ENCODE data around the gene F8.

F8 gene

DNA sequence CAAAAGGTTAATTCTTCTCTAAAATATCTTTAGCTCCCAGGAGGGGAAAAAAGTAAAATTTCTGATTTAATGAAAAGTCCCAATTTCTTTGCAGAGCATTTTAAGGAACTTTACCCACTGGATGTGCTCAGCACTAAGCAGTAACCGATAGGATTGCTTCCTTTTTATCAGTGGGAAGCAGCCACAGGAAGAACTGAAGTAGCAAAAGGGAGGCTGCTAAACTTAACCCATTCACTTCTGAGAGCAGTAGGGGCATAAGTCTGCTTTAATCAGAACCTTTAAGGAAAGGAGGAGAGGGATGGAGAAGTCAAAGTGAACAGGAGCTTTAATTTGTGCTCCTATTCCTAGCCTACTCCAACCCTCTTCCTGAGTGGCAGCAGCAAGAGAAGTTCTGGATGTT lies at the start of gene F8:
F8 (minus strand) TSS at position 139 of the 400 bp plus-strand sequence. CDS start 171 bp downstream, outside the sequence.
- DNase-seq (ENCODE audit: low spot score), result no peak

DNA sequence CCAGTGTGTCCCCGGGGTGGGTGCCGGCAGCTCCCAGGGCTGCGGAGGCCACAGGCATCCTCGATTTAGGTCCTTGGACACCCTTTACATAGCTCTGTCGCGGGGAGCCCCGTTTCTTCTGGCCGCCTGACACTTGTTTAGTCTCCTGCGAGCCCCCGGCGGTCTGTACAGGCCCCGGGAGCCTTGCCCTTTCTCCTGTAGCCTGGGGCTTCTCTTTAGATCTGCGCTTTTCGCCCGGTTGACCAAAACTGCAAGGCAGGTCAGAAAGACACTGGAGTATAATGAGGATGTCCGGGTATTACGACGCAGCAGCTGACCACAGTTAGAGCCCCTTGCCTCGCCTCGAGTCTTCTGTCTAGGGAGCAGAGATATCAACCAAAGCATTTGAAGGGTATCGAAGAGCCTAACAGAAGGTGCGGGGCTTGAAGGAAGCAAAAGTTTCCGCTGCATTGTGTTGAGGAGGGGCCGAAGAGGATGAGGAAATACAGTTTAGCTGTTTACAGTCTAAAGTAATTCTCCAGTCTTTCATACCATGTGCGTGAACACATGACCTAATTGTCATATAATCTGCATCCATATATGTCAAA lies 49.3 kb upstream of the F8 start:
- no peak for DNase-seq (ENCODE audit: low spot score)

DNA sequence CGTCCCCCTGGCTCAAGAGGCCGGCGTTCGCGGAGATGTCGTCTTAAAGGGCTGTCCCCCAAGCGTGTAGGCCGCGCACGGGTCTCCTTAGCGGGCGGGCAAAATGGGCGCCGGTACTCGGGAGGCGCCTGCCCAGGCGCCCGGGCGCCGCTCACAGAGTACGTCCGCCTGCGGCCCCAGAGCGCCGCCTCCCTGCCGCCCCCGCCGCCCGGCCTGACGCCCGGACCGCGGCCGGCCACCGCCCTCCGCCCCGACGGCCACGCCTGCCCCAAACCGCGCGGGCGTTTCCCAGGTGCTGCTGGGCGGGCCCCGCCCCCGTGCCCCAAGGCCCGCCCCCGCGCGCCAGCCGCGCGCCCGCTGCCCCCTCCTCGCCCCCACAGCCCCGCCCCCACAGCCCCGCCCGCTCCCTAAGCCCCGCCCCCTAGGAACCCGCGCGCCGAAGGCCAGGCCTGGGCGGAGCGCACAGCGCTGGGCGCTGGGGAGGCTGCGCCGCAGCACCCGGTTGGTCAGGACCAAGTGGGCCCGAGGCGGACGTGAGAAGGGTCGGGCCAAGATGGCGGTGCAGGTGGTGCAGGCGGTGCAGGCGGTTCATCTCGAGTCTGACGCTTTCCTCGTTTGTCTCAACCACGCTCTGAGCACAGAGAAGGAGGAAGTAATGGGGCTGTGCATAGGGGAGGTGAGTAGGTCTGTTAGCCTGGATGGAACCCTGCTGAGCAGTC lies 48.6 kb upstream of the F8 start, which contains the start of the genes BRCC3, CMC4 and MTCP1:
BRCC3 (plus strand) TSS at position 534 of the 719 bp plus-strand sequence; CDS start at position 554, 20 bp downstream.
CMC4 (minus strand) TSS at position 162 of the 719 bp plus-strand sequence. CDS start 7,113 bp downstream, outside the sequence.
MTCP1 (minus strand) TSS at position 162 of the 719 bp plus-strand sequence. CDS start 5,126 bp downstream, outside the sequence.
- peak; percentile 81 for DNase-seq (ENCODE audit: low spot score)

DNA sequence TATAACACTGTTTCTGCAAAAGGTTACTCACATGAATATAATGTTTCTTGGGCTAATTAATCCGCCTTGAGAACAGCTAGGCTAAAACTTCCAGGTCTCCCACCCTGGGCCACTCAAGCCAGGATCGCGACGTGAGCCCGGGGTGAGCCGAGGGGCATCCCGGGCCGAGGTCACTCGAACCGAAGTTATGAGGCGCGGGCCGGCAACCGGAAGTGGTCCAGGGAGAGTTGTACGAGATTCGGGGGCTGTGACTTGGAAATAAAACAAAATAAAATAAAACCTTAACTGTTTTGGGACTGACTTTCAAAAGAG lies 48.1 kb upstream of the F8 start:
- no peak for DNase-seq (ENCODE audit: low spot score)

DNA sequence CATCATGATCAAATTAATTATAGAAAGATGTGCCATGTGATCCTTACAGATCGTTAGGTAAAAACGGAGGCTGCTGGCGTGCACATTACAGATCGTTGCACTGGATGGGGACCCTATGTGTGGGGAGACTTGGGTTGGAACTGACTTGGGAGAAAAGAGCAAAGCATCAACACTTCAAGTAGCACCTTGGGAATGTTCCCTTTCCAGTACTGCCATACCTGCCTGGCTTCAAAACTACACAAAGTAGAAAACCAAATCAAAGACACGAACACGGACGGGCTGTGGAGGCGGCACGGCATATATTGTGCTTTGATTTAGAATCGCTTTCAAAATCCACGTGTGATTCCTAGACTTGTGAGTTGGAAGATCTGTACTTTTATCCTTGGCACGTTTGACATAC lies 47.5 kb upstream of the F8 start:
- no peak for DNase-seq (ENCODE audit: low spot score)

DNA sequence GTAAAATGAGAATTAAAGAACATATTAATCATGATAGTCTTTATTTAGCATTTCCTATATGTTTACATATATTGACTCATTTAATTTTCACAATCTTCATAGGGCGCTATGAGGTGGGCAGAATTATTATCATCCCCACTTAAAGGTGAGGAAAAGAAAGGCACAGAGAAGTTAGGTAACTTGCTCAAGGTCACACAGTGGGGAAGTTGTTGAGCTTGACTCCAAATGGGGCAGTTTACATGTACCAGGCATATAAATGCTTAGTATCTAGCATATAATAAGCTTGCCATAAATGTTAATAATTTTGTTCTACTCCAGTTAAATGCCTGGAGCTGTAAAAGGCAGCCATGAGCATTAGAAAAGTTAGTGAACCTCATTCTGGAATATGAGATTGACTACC lies 46.9 kb upstream of the F8 start:
- no peak for DNase-seq (ENCODE audit: low spot score)

DNA sequence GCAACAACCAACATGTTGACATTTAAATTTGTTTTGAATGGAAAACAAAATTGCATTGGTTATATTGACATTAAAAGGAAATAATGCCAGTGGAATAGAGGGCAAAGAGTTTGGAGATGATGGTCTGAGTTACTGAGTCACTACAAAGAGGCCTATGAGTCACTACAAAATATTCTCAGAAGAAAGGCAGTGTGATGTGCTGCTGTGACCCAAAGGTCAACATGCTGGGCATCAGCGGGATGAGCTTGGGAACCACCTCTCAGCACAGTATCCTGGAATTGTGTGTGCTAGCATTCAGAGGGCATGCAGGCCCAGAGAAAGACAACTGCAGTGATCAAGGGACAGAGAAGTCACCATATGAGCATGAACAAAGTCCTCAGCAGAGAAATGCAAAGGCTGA lies 45.6 kb upstream of the F8 start:
- DNase-seq (ENCODE audit: low spot score), result no peak

DNA sequence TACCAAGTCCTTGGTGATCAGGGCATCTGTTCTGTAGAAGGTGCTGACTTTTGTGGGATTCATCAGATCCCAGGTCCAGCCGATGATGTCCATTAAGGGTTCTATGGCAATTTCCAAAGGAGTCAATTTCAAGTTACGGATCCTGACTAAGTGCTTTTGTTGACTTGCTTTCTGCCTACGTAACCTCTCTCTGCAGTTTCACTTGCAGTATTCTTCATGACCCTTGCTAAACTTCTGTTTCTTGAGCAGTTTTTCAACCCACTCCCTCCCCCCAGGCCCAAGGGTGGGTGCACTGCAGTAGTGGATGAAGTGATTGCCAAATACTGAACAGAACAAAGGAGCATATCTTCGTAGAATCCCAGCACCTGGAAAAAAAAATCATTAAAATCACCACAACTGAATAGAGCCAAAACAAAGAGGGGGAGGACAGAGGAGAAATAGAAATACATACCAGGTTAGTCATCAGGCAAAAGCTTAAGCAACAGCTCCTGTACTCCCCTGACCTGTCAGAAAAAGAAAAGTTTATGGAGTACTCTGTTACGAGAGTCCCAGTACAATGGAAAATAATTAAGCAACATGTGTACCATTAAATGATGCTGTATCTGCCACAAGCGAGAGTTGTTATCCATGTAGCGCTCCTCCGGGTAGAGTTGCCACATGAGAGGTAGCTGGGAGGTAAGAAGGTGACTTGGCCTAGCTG lies 42.7 kb upstream of the F8 start:
- no peak for DNase-seq (ENCODE audit: low spot score)

DNA sequence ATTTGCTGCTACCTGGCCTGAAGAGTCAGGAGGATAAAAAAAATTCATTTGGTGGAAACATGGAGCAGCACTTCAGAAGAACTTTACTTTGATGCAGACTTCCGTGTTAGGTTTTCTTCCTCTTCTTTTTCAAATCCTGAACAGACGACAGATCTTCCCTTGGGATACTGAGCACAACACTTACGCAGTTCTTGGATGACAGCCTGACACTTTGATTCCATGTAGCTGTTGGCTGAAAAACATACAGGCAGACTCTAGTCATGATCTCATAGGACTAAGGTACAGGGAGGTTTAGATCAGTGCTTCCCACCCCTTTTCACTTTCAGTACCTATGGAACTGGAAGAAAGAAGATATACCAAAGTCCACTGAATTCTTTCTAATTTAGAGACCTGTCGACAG lies 39.2 kb upstream of the F8 start:
- no peak for DNase-seq (ENCODE audit: low spot score)

DNA sequence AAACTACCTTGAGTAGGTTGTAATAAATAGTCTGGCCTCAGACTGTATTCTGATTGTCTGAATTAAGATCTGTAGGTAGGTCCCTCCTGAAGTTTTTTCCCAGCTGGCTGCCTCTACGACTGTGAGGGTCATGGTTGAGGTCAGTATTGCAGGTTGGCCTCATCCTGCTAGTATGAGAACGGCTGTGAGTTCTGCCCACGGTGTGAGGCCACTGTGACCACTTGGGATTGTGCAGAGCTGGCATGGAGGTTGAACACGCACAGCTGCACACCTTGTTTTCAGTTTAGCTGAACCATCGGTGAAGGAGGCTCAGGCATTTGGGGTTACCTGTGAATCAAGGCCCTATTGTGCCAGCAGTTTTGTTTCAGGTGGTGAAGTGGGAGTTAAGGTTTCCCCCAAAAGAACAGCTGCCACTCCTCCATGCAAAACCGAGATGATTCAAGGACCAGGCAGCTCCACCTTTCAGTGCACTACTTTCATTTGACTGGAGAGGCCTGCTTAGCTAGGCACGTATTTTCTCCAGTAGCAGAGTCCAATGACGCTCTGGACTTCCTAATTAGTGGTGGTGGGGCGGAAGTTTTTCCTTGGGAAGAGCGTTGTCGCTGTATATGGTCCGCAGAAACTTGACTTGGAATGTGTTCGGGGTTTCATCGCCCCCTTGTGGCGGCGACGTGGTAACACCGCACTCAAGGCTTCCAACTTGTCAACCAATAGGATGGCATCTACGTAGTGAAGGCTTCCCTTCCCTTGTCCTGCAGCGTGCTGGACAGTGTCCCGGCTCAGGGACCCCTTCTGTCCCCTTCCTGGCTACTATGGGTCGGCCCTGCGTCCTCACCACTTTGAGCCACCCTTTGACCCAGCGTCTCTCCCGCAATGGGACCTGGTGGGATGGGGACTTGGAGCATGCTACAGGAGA lies 34.6 kb upstream of the F8 start:
- peak; percentile 56 for DNase-seq (ENCODE audit: low spot score)

DNA sequence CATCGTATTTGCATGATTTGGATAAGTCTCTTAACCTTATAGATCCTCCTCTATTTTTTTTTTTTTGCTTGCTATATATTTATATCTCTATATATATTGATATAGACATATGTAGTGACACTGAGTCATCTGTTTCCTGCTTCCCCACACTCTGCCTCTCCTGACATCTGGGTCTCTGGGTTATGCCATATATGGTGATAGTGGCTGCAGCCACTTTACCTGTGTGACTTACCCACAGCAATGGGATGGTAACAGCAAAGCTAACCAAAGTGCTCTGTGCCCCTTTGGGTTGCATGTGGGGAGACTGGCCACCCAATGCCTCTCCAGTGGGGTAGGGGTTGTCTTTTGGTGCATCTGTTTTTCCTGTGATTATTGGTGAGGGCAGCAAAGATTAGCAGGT lies 33.9 kb upstream of the F8 start:
- peak; percentile 19 for DNase-seq (ENCODE audit: low spot score)

DNA sequence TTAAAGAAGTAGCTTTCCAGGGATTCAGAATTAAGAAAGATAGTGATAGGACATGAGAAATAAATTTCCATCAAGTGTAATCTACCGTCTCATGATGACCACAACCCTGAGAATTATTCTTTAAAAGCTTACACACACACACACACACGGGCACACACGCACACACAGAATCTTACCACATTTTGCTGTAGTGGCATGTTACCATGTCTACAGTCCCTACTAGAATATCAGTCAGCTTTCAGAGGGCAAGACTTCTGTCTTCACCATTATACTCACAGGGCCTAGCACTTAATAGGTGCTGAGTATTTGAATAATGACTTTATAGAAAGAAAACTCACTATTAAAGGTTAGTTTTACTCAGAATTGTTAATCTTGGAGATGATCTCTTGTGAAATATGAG lies 33.0 kb upstream of the F8 start:
- DNase-seq (ENCODE audit: low spot score), result no peak

DNA sequence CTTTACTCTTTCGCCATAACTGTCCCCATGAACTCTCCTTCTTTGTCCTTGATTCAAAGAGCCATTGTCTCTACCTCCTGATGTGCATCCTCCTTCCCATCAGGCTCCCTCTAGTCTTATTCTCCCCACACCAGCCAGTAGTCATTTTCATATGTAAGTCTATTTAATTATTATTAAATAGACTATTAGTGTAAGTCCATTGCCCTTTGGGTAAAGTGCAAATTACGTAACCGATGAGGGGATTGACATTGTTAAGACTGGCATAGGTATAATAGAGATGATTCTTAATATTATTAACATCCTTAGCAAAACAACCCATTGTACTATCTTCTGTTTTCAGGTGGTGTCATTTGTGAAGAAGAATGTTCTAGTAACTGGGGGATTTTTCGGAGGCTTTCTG lies 31.7 kb upstream of the F8 start:
- no peak for DNase-seq (ENCODE audit: low spot score)

DNA sequence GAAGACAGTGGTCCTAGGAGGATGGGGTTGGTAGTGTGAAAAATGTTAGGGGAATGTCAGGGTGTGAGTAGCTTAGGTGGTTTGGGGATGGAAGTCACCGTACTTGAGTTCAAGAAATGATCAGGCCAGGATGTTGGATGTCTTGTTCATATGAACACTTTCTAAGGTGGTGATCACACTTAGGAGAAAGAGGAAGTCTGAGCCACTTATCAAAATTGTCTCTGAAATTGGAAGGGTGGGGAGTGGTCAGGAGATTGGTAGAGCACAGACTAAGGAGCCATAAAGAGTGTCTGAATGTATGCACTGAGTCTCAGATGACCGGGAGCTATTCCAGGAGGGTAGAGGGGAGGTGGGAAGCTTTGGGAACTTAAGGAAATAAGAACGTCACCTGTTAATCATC lies 31.1 kb upstream of the F8 start:
- DNase-seq (ENCODE audit: low spot score), result no peak

DNA sequence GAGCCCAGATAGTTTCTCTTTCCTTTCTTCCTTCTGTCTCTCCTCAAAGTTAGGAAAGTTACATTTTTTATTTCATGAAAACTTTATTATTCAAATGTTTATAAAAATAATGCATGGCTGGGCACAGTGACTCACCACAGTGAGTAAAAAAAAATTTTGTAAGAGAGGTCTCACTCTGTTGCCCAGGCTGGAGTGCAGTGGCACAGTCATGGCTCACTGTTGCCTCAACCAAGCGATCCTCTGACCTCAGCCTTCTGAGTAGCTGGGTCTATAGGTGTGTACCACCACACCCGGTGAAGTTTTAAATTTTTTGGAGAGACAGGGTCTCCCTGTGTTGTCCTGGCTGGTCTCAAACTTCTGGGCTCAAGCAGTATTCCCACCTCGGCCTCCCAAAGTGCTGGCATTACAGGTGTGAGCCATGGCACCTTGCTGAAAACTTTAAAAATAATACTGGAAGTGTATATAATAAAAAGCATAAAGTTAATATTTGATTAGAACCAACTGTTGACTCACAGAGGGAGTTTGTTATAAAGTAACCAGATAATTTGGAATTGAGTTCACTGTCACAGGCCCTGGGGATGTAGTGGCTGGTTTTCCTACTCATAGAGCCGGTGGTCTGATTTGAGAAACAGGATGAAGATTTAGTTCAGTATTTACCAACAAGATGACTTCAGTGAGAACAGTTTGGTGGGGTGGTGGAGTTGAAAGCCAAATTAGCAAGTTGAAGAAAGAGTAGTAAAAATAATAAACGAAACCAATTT lies 30.4 kb upstream of the F8 start:
- DNase-seq (ENCODE audit: low spot score), result no peak

DNA sequence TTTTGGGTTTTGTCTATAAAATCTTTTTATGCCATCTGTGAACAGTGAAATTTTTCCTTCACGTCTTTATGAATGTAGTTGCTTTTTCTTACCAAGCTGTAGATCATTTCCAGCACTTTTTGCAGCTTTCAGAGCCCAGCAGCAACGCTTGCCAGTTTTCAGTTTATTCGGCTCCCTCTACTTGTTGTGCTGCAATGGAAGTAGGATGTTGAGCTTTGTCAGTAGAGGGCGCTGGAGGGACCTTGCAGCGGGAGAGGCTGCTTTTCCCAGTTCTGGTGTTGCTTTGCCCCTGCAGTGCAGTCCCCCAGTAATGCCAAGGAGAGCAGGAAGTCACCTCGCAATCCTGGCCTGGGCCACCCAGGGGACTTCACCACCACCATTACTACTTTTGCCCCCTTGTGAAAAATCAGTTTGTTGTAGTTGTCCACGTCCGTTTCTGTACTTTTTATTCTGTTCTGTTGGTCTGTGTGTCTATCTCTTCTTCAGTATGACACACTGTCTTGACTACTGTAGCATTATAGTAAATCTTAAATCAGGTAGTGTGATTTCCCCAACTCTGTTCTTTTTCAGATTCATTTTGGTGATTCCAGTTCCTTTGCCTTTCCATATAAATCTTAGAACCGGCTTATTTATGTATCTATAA lies 26.6 kb upstream of the F8 start:
- peak; percentile 46 for DNase-seq (ENCODE audit: low spot score)

DNA sequence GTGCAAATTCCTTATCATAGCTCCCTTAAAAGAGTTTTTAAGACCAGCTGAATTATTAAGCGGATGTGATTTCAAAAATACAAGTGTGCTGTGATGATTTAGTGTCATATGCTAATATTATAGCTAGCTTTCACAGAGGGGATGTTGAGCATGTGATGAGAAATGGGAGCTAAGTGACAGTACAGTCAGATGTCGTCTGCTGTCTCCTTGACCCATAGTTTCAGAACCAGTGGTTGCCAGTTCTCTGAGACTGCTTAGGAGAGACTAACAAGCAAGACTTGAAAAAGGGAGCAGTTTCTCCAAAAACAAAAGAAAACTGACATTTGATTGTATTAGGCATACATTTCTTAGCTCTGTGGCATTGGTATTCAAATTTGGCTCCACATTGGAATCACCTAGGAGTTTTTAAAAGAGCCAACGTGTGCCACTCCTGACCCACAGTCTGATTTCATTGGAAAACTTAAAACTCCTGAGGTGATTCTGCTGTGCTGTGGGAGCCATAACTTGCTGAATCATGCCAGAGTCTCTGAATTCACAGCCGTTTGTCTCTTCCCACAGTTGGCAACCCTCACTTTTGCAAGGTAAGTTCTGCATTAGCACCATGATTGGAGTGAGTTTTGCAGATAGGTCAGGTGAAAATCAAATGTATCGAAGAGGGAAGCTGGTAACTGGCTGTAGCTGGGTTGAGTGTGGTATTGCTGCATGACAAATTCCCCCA lies 24.4 kb upstream of the F8 start:
- DNase-seq (ENCODE audit: low spot score), result no peak

DNA sequence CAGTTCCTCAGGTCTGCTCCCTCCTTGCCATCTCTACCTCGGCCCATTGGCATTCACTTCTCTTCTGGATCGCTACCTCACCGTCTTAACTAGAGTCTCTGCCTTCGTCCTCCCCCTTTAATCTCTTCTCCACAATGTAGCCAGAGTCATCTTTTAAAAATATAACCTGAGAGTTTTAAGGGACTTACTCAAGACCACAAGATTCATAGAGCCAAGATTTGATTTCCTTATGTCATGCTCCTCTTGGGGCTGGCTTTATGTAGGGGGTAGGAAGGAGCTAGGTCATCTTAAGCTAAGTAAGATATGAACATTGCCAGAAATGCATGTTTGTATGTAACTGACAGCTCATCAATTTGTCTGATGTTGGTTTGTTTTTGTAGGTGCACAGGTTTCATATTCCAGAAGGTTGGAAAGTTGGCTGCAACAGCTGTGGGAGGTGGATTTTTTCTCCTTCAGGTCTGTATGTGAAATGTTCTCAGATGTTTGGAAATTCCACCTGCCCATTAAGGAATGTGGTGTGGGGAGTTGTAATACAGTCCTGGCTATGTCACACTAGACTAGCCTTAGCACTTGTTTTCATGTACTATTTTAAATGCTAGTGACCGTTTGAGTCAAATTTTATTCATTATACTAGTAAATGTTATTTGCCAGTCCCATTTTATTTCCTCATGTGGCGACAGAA lies 23.7 kb upstream of the F8 start:
- DNase-seq (ENCODE audit: low spot score), result no peak

DNA sequence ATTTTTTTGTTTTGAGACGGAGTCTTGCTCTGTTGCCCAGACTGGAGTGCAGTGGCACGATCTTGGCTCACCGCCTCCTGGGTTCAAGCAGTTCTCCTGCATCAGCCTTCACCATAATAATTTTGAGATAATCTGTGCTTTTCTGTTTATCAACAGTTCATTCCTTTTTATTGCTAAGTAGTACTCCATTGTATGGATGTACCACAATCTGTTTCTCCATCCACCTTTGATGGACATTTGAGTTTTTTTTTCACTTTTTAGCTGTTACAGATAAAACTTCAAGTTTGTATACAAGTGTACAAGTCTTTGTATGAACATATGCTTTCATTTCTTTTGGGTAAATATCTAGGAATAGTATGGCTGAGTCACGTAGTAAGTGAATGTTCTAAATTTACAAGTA lies 13.2 kb upstream of the F8 start:
- DNase-seq (ENCODE audit: low spot score), result no peak

DNA sequence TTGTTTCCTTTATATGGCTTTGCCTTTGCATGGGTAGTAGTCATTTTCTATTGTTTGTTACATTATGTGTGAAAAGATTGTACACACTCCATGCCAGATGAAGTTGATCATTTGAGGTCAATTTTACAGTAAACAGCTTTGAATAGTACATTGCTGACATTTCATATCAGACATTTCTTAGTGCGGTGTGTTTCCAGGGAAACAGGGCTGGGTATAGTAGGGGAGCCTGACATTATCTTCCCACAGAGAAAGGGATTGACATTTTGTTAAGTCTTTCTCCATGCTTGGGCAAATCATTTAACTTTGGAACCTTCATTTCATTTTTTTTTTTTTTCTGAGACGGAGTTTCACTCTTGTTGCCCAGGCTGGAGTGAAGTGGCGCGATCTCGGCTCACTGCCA lies 9.1 kb upstream of the F8 start:
- DNase-seq (ENCODE audit: low spot score), result no peak

Data from activated CD4-positive, alpha-beta T cell treated with anti-CD3 and anti-CD28 coated beads, Interleukin-2, Interleukin-4, amounts not matched to agents 100 ng/mL and 50 ng/mL, durations not matched to agents 16 hours and 8 hours (primary cell).